NCI-H2227 (cell line): ENCODE data around the gene RIPK4.
"Not testable (repeated sequence)": the region's sequence is repeated elsewhere in the genome, so short reads cannot be mapped to it uniquely, and the experiment has no call there.

Experiments
- DNase-seq: peaks from one replicate; lab custom pipeline; 2025; ENCODE audit not compliant: unreplicated experiment; lab: John Stamatoyannopoulos, UW

RIPK4 gene

GRCh38 chr21:41698071-41698470 lies 68.8 kb downstream of the RIPK4 start:
- no peak for DNase-seq

- DNase-seq, result no peak
Observed at GRCh38 chr21:41695513-41695912, 71.3 kb downstream of the RIPK4 start.

GRCh38 chr21:41694042-41694441 lies 72.8 kb downstream of the RIPK4 start:
- not testable (repeated sequence) for DNase-seq

- no peak for DNase-seq
Observed at GRCh38 chr21:41692185-41692565, 74.7 kb downstream of the RIPK4 start.

- no peak for DNase-seq
Observed at GRCh38 chr21:41691205-41692184, 75.4 kb downstream of the RIPK4 start.
